CD4-positive, alpha-beta T cell treated with Interleukin-2 at 100 ng/mL for 4 hours (primary cell): Measurements from ENCODE around the gene ABHD8.

Experiments used
- DNase-seq: peaks from one replicate; pipeline ENCODE4 v3.0.0-alpha.2; 2020; ENCODE audit warnings: low spot score

The ABHD8 gene

GRCh38 chr19:17333611-17334413 is 30.6 kb upstream of the ABHD8 start:
- DNase-seq: peak; percentile 86

DNA sequence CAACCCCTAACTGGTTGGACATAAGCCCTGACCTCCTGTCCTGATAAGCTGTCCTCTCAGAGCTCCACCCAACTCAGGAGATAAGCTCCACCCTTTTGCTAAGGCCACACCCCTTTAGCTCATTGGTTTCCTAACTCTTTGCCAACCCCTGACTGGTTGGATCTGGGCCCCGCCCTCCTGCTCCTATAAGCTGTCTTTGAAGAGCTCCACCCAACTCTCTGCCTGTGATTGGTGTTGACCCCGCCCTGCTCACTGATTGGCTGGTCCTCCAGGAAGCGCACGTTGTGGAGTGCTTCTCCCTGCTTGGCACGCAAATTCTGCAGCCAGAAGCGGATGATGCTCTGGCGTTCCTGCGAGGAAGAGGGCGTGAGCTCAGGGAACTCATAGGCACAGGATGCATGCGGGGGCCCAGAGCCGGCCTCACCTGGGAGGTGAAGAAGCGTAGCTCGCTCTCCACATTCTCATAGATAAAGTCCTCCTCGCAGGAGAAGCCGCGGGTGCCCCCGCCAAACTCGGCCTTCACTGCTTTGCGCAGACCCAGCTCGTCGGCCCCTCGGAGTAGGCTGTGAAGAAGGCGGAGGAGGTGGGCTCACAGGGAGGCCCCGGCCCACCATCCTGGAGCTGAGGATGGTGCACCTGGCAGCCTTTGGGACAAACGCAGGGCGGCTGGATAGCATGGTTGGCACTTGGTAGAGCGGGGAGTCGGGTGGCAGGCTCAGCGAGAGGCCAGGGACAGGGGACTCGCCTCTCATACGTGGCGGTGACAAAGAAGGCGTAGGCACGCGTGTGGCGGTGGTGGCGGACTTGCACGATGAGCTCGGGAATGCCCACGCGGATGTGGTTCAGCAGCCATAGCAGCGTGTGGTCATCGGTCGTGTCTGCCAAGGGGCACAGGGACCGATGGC is 29.7 kb upstream of the ABHD8 start:
- DNase-seq: no peak

GRCh38 chr19:17332360-17332676 is 29.1 kb upstream of the ABHD8 start:
- no peak for DNase-seq

GRCh38 chr19:17331045-17331558 is 27.9 kb upstream of the ABHD8 start:
- DNase-seq: no peak

DNA sequence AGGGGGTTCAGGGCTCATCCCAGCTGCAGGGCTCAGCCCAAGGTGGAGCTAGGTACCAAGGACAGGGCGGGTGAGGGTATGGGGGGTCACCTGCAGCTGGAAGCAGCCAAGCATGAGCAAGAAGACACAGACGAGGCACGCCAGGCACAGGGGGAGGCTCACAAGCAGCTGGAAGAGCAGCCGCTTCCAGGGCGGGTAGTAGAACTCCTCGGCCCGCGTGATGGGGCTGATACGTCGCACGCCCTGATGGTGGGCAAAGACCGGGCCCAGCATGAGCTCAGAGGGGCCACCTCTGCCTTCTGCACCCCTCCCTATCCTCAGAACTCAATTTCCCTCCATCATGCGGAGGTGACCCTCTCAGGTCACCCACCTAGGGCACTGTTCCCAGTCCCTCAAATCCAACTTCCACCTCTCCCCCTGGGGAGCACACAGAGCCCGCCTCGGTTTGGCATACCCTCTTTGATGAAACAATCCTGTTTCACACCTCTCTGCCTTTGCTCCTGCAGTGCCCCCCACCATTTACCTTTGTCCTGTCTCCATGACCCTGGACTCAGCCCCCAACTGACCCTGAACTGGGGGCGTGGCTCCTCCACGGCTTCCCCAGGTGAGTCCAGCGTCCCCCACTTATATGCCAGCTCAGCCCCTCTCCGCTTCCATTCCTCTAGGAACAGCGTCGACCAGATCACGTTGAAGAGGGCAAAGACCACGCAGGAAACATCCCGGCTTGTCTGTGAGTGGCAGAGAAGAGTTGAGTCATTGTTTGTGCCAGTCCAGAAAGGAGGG is 27.2 kb upstream of the ABHD8 start:
- no peak for DNase-seq

DNA sequence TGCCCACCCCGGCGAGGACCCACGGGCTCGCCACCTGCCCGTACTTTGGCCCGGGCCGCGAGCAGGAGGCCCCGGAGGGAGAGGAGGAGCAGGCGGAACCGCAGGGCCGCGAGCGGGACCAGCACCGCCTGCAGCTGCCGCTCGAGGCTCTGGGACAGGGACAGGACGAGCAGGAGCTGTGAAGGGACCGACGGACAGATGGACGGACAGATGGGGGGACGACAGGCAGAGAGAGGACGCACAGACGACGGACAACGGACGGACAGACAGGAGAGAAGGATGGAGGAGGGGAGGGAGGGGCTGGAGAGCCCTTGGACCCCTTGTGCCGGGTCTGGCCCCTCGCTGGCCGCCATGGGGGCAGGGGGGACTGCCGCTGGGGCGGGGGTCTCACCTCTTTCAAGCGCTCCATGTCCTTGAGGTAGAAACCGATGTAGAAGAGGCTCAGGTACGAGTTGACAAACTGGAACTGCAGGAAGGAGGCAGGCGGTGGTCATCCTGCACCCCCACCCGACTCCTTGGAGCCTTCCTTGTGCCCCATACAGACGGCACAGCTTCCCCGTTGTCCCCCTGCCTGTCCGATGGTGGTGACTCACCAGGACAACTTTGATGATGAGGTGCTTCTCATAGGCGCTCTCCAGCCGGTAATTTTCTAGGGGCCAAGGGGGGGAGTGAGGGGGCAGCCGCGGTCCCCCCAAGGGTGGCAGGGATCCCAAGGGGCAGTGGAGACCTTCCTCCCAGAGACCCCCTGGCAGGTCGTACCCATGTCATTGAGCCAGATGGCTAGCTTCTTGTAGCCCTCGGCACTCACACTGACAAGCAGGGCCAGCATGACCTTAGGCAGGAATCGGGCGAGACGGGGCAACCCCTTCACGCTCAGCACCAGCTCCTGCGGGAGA is 26.4 kb upstream of the ABHD8 start:
- no peak for DNase-seq

GRCh38 chr19:17328517-17329365 is 25.5 kb upstream of the ABHD8 start:
- DNase-seq: peak; percentile 26

DNA sequence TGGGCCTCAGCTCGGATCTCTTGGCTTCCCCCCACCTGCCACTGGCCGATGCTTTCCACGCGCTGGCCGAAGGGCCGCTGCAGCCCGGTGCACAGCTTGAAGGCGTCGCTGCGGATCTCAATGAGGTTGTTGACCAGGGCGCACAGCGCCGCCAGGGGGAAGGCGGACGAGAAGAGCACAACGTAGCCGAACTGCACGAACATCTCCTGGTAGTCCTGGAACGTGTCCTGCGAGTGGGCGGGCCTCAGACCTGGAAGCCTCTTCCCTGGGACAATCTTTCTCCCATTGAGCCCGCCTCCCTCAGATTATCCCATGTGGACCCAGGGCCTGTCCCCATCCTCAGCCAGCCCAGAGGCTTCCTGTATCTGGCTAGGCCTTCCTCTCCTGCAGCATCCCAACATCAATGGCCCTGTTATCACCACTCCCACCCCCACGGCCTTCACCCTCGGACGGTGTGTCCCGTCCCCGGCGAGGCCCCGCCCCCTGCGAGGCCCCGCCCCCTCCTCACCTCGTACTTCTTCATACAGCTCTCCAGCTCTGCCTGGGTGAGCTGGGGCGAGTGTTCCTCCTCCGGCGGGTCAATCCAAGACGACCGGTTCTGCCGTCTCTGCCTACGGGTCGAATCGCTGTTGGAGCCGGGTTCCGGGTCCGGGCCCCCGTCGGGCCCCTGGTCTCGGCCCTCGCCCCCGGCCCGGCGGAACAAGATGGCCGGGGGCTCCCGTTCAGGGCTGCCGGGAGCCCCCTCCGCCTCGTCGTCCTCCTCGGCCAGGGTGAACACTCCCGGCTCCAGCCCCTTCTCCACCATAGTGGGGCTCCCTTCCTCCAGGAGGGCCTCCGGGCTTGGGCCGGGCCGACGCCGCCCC is 24.7 kb upstream of the ABHD8 start:
- DNase-seq: peak; percentile 54

- no peak for DNase-seq
These were observed 23.9 kb upstream of the ABHD8 start for GRCh38 chr19:17327068-17327653.

- no peak for DNase-seq
These were observed 23.4 kb upstream of the ABHD8 start for GRCh38 chr19:17326595-17326966.

- DNase-seq: no peak
These were observed 22.8 kb upstream of the ABHD8 start for GRCh38 chr19:17325881-17326594.

DNA sequence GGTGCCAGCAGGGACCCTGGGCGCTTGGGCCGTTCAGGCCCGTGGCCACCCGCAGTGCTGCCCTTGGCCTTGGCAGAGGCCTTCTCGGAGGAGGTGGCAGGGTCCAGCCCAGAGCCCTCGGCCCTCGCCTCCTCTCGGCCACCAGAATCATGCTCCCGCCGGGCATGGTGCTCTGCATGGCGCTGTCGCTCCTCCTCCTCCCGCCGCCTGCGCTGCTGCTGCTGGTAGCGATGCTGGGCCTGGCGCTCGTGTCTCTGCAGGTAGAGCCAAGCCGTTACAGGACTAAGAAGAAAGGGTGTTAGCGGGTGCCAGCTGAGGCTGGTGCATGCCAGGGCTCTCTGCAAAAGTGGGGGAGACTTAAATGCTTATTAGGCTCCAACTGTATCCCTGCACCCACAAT is 21.9 kb upstream of the ABHD8 start:
- no peak for DNase-seq

DNA sequence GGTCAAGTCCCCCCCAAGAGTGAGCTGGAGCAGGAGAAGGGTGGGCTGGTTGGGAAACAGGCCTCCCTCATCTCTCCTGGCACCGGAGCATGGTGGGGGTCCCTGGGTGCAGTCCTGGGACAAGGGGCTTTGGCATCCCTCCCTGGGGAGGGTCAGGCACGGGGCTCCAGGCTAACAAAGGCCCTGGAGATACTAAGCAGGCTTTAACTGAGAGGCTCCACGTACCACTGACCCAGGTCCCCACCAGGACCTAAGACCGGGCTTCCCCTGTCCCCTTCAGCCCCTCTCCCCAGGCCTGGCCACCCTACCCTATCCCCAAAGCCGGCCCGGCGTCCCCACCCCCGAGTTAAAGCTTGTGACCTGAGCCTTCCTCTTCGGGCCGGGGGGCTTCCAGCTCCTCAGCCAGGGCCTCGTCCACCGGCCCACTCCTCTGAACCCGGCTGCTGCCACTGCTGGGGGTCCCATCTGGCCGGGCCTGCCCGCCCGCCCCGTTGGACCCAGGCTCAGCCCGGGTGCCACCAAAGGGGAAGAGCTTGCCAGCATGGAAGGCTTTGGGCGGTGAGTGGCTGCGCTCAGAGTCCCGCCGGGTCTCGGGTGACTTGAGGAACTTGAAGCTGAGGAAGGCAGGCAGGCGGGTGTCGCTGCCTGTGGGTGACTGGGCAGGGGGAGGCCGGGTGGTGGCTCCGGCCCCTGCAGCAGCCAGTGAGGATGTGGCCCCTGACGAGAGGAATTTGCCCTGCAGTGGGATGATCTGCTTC is 21.3 kb upstream of the ABHD8 start:
- DNase-seq: no peak

DNA sequence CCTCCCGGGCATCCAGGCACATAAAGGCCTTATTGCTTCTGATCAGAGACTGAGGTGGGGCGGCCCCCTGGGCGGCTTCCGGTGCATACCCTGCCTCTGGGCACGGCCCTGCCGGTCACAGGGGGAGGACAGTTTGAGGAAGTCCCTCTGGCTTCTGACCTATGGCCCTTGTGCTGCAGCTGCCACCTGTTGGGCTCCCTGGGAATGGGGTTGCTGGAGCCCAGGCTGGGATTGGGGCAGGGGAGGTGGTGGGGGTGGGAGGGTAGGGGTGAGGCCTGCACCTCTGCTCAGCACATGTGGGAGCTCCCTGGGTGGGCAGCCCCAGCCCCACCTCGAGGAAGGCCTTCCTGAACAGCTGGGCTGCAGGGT is 20.7 kb upstream of the ABHD8 start:
- DNase-seq: no peak

DNA sequence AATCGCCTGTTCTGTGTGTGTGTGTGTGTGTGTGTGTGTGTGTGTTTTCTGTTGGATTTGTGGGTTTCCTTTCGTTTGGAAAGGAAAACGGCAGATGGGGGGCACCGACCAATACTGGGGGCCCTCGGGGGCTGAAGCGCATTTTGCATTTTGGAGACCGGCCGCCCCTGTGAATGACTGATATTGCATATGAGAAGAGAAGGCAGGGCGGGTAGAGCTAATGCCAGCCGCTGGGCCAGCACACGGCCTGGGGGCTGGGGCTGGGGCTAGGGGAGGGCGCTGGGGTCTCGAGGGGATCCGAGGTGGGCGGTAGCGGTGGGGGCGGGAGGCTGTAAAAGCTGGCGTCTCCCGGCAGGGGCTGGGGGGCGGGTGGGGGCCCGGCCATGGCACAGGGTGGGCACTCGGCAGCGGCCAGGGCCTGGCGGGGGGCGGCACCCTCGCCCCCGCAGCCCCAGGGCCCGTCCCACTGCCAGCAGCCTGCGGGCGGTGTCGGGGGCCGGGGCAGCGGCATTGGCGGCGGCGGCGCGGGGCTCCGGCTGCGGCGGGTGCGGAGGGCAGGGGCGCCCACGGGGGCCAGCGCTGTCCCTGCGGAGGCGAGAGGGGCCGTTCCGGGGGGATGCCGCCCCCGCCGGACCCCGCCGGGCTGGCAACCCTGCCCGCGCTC is 20.2 kb upstream of the ABHD8 start:
- no peak for DNase-seq

DNA sequence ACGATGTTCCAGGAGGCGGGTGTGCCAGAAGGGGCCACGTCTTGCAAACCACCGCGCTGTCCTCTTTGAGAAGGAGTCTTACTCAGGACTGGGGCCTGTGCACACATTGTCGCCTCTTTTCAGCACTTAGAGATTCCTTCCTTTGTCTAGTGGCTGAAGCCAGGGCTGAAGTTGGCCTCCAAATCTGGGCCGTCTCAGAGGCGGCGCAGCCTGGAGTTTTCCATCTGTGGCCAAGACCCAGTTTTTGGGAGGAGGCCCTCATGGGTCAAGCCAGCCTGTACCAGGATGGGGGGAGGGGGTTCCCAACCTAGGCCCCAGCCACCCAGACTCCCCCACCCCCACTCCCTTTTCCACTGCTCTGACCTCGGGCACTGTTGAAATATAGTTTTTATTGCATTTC is 19.6 kb upstream of the ABHD8 start:
- no peak for DNase-seq
